Renal pelvis (tissue), 12 donors: ENCODE measurements around the gene LIPH. TPM values are rescaled to one million over a fixed set of nuclear protein-coding genes. Genes with fewer than 3 reads are reported as not detected.
A peak's percentile ranks its signal among the peaks of the same experiment; 100 is the strongest.
"Not testable (repeated sequence)": the region's sequence is repeated elsewhere in the genome, so short reads cannot be mapped to it uniquely, and the experiment has no call there.

Experiments
- DNase-seq: peaks from one replicate; pipeline ENCODE4 v3.0.0-alpha.2; 2013
- long read RNA-seq, 16 experiments: transcript quantifications; one replicate each; lab custom pipeline, GENCODE V29; 2026
- polyA plus RNA-seq, 3 donors: library from polyadenylated mRNA; unstranded; fragments of 120-200 nt; gene quantifications; one replicate each; pipeline ENCODE4 v1.2.1, GENCODE V29; 2013; ENCODE audit not compliant: insufficient read length in 3 of 3

Gene LIPH
- polyA plus RNA-seq = 1 to 10 TPM in 2 of 3 donors, under 1 TPM in 1; 0.75 to 3.6 (median 1.3) TPM
- long read RNA-seq, donor 1 = 0 reads
- long read RNA-seq, donor 2 = 0 reads
- long read RNA-seq, donor 3 = 0 reads
- long read RNA-seq, donor 4 = 0 reads
- long read RNA-seq, donor 5 = 0 reads
- long read RNA-seq, donor 6 = 0 reads
- long read RNA-seq, donor 7 = 0 reads
- long read RNA-seq, donor 8 = 0 reads
- long read RNA-seq, donor 9 = 0 reads
- long read RNA-seq, donor 10 = 0 reads
- long read RNA-seq, donor 11 = 0 reads
- long read RNA-seq, donor 12 = 0 reads
- long read RNA-seq, donor 13 = 0 reads
- long read RNA-seq, donor 14 = 0 reads
- long read RNA-seq, donor 15, full-length matches to known transcripts = 5 of 5 reads
- long read RNA-seq, donor 15, partial matches to known transcripts = 0 of 5 reads
- long read RNA-seq, donor 15, other reads (novel, unspliced or antisense) = 0 of 5 reads
- long read RNA-seq, donor 16 = 0 reads

DNA sequence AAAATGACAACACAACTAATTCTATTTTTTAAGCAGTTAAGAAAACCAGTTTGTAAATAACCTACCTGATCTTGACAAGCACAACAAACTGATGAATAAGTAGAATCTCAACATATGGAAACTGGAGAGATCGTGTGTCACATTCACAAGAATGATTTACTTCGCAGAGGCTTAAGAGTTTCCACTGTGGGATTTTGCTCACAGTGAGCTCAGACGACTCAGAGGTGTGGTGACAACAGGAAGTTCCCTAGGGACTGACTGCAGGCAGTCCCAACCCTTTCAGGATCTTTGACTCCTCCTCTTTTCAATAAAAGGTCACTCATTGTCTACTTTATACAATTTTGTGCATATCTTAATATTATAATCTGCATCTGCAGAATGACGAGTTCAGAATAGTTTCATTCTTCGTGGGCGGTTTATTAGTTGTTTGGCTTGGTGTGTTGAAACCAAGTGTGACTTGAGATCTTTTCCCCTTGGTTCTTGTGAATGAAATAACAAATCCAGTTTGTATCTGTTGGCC is at the start of gene LIPH:
Gene LIPH, minus strand, starts transcription at position 231 of the 520 bp plus-strand sequence. Its CDS starts 117 bp downstream, at position 114.
- DNase-seq = no peak

- no peak for DNase-seq
These were observed 43.1 kb upstream of the LIPH start for GRCh38 chr3:185595526-185595925.

GRCh38 chr3:185594073-185594472 is 41.7 kb upstream of the LIPH start:
- DNase-seq = no peak

DNA sequence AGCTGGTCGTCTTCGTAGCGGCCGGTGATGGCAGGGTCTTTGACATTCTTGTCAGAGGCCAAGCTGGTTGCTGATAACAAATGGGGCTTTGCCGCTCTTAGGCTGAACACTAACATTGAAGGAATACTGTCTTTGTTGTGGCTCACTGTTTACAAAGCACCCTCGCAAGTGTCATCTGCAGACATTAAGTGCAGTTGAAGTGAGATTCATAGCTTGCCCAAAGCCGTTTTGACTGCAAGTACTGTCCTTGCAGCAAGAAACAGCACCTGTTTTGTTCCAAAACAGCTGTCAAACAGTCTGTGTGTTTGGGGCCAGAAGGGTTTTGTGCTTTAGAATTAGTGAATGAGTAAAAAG is 34.3 kb upstream of the LIPH start:
- DNase-seq = no peak

GRCh38 chr3:185585859-185586685 is 33.7 kb upstream of the LIPH start, which contains the start of gene SENP2:
Gene SENP2 (plus strand): TSS chr3:185586295. CDS start chr3:185586414, 119 bp downstream.
- DNase-seq = peak; percentile 99

- no peak for DNase-seq
These were observed 33.1 kb upstream of the LIPH start for GRCh38 chr3:185585518-185585858.

GRCh38 chr3:185584686-185585085 is 32.3 kb upstream of the LIPH start:
- no peak for DNase-seq

DNA sequence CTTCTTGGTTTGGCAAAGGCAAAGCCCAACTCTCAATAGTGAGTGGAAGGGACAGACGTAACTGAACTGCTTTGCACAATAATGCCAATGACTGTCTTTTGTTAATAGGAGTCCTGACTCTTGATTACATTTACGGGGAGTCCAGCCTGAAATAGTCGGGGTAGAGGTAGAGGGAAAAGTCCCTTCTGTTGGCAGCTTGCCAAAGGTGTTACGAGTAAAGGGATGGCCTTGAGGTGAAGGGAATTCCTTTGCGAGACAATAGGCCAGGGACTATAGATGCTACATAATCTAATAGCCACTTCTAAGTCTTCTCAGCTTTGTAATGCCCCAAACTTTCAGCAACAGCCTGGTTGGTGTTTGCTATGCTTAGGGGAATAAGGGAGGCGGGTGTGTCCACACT is 31.5 kb upstream of the LIPH start:
- no peak for DNase-seq

- no peak for DNase-seq
These were observed 30.5 kb upstream of the LIPH start for GRCh38 chr3:185582871-185583270.

- no peak for DNase-seq
These were observed 29.8 kb upstream of the LIPH start for GRCh38 chr3:185582236-185582635.

DNA sequence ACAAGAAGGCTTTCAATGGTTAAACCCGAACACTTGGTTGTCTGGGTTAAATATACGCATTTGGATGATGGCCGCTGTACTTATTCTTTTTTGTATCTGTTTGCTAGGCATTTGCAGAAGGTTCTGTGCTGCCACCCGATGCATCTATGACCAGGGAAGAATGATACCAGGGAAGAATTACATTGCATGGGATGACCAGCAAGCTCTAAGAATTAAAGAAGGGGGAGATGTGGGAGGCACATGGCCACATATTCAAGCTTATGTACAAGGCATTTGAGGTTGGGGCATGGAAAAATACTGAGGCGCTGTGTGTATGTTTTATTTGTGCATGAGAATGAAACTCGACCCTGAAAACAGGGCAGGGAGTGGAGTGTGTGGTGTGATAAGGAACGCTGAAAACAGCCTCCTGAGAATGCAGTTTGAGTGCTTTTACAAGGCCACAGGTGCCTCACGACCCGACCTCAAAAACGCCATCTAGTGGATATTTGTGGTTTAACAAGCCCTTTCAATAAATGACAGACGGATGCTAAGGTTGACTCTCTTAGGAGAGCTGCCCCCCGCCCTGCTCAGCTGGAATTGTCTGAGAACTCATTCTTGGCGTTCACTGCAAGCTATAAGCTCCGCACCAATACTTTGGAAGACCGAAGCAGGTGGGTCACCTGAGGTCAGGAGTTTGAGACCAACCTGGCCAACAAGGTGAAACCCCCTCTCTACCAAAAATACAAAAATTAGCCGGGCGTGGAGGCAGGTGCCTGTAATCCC is 22.9 kb upstream of the LIPH start:
- DNase-seq = peak; percentile 70

- no peak for DNase-seq
These were observed 19.8 kb upstream of the LIPH start for GRCh38 chr3:185572183-185572582.

DNA sequence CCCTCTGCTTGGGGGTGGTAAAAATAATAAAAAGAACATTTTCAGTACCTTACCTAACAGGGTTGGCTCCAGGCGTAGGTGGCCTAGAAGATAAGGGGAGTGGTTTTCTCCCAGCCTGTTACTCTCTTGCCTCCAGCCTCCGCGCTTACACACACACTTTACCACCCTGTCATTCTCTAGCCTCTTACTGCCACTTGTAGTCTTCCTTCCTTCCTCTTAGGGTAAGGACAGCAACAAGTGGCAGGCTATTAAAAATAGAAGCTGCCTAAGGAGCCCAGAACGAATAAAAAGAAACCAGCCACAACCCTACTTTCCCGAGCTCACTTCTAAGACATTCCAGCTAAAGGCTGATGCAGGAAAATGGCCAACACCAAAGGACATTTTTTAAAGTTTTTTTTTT is 9.6 kb upstream of the LIPH start:
- DNase-seq = no peak

GRCh38 chr3:185561374-185561943 is 9.1 kb upstream of the LIPH start:
- DNase-seq = no peak

- DNase-seq = no peak
These were observed 8.3 kb upstream of the LIPH start for GRCh38 chr3:185560676-185561075.

GRCh38 chr3:185559706-185560090 is 7.3 kb upstream of the LIPH start:
- no peak for DNase-seq

- DNase-seq = no peak
These were observed 6.0 kb upstream of the LIPH start for GRCh38 chr3:185558395-185558794.

GRCh38 chr3:185556640-185557039 is 4.3 kb upstream of the LIPH start:
- not testable (repeated sequence) for DNase-seq

DNA sequence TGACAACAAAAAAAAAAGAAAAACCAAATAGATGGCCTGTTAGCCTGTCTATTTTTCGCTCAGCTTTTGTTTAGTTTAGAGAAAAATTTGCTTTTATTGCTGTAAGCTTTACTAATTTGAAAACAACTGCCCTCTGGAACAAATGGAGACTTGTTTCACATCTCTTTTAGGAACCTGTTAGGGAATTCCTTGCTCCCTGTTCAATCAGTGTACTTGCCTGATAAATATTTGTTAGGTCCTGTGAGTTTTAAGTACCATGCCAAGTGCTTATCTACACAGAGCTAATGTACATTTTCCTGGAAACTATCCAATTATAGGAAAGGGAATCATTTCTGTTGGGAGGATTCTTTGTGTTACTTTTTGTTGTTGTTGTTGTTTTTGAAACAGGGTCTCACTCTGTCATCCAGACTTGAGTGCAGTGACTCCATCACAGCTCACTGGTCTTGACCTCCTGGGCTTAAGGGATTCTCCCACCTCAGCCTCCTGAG is 3.5 kb upstream of the LIPH start:
- no peak for DNase-seq

GRCh38 chr3:185555101-185555501 is 2.7 kb upstream of the LIPH start:
- DNase-seq = no peak

GRCh38 chr3:185549651-185550111 is 2.7 kb downstream of the LIPH start:
- no peak for DNase-seq
